NCI-H1105 treated with DMSO at 0.1 percent for 48 hours (cell line): Measurements from ENCODE around the gene C1QL4.
"Not testable (repeated sequence)": the region's sequence is repeated elsewhere in the genome, so short reads cannot be mapped to it uniquely, and the experiment has no call there.

ENCODE experiments used
- DNase-seq: peaks from one replicate; lab custom pipeline; 2025; lab: John Stamatoyannopoulos, UW

C1QL4 gene

GRCh38 chr12:49333778-49334177 lies 3.2 kb downstream of the C1QL4 start:
- DNase-seq = not testable (repeated sequence)

GRCh38 chr12:49332891-49333371 lies 4.1 kb downstream of the C1QL4 start:
- no peak for DNase-seq

GRCh38 chr12:49332441-49332861 lies 4.5 kb downstream of the C1QL4 start:
- no peak for DNase-seq

- DNase-seq = peak; percentile 13
Measured at GRCh38 chr12:49331380-49332222, 5.4 kb downstream of the C1QL4 start.

- no peak for DNase-seq
Measured at GRCh38 chr12:49330631-49331379, 6.2 kb downstream of the C1QL4 start.

- DNase-seq = no peak
Measured at GRCh38 chr12:49330032-49330619, 6.9 kb downstream of the C1QL4 start.

GRCh38 chr12:49328816-49329215 lies 8.2 kb downstream of the C1QL4 start:
- no peak for DNase-seq

GRCh38 chr12:49327887-49328286 lies 9.1 kb downstream of the C1QL4 start:
- no peak for DNase-seq

- DNase-seq = no peak
Measured at GRCh38 chr12:49327368-49327767, 9.6 kb downstream of the C1QL4 start.

GRCh38 chr12:49325606-49326005 lies 11.4 kb downstream of the C1QL4 start:
- DNase-seq = no peak

GRCh38 chr12:49323524-49324097 lies 13.4 kb downstream of the C1QL4 start:
- DNase-seq = no peak

- DNase-seq = peak; percentile 94
Measured at GRCh38 chr12:49322708-49323523, 14.1 kb downstream of the C1QL4 start, which contains the start of gene TROAP. TROAP (plus strand) TSS chr12:49323255; CDS start chr12:49323609, 354 bp downstream.

GRCh38 chr12:49322367-49322707 lies 14.7 kb downstream of the C1QL4 start:
- DNase-seq = no peak

GRCh38 chr12:49320411-49321103 lies 16.4 kb downstream of the C1QL4 start:
- not testable (repeated sequence) for DNase-seq

GRCh38 chr12:49317118-49317517 lies 19.9 kb downstream of the C1QL4 start:
- DNase-seq = not testable (repeated sequence)

- DNase-seq = no peak
Measured at GRCh38 chr12:49314811-49315210, 22.2 kb downstream of the C1QL4 start.

- DNase-seq = not testable (repeated sequence)
Measured at GRCh38 chr12:49310451-49311000, 26.5 kb downstream of the C1QL4 start.

GRCh38 chr12:49309386-49309785 lies 27.6 kb downstream of the C1QL4 start:
- DNase-seq = no peak

- DNase-seq = no peak
Measured at GRCh38 chr12:49305762-49306510, 31.1 kb downstream of the C1QL4 start.

- no peak for DNase-seq
Measured at GRCh38 chr12:49304161-49304560, 32.8 kb downstream of the C1QL4 start.
